ENCODE data around the gene KCNQ2. TPM values are rescaled to one million over a fixed set of nuclear protein-coding genes. Genes with fewer than 3 reads are reported as not detected.

KCNQ2 gene
- total RNA-seq, 1 experiment from 2014 or later: not detected

DNA sequence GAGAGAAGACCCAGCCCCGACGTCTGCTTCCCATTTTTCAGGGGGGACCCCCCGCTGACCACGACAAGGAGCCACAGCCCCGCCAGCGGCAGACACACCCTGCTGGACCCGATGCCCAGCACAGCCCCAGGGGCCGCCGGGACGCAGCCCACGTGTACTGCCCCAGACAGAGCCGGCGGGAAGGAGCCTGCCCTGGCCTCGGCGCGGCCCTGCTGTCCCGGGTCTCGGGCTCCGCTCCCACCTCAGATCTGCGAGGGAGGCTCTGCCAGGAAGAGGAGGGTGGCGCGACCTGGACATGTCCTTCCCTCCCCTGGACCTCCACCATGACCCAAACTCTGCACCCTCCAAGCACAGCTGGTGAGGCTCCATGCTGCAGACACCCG lies 54.7 kb downstream of the KCNQ2 start:
- intact Hi-C loops (cut with micrococcal nuclease): no loop called here
- Mint-ChIP-seq H3K27ac (ENCODE audit: low read depth, unreplicated experiment) (no peak overlapping the region), H3K36me3 (ENCODE audit: insufficient read depth, unreplicated experiment) (no peaks in the 10 kb centered on the region), H3K9me3 (ENCODE audit: unreplicated experiment) (no peaks in the 10 kb centered on the region), H3K4me3 (ENCODE audit: unreplicated experiment) (no peak overlapping the region), H3K4me1 (ENCODE audit: insufficient read depth, unreplicated experiment) (no peaks in the 10 kb centered on the region), H3K27me3 (ENCODE audit: insufficient read depth, unreplicated experiment) (peaks cover 59% of the 10 kb centered on the region)
- no TSS peak for BruUV-seq (replicated peaks)
- CTCF ChIA-PET: interaction anchor here (0.6 to 0.9 kb wide), 3 partner anchors 36 to 361 kb away, joined by 3 to 4 read pairs (median 3); no protein-coding TSS in a partner anchor
- TF ChIP-seq, protein P1, sequence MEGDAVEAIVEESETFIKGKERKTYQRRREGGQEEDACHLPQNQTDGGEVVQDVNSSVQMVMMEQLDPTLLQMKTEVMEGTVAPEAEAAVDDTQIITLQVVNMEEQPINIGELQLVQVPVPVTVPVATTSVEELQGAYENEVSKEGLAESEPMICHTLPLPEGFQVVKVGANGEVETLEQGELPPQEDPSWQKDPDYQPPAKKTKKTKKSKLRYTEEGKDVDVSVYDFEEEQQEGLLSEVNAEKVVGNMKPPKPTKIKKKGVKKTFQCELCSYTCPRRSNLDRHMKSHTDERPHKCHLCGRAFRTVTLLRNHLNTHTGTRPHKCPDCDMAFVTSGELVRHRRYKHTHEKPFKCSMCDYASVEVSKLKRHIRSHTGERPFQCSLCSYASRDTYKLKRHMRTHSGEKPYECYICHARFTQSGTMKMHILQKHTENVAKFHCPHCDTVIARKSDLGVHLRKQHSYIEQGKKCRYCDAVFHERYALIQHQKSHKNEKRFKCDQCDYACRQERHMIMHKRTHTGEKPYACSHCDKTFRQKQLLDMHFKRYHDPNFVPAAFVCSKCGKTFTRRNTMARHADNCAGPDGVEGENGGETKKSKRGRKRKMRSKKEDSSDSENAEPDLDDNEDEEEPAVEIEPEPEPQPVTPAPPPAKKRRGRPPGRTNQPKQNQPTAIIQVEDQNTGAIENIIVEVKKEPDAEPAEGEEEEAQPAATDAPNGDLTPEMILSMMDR (IDR thresholded peaks at IDR 0.05; ENCODE audit: unreplicated experiment): no peak
- POLR2A ChIA-PET: no interaction called here
- DNase-seq (ENCODE audit: unreplicated experiment): no peak

DNA sequence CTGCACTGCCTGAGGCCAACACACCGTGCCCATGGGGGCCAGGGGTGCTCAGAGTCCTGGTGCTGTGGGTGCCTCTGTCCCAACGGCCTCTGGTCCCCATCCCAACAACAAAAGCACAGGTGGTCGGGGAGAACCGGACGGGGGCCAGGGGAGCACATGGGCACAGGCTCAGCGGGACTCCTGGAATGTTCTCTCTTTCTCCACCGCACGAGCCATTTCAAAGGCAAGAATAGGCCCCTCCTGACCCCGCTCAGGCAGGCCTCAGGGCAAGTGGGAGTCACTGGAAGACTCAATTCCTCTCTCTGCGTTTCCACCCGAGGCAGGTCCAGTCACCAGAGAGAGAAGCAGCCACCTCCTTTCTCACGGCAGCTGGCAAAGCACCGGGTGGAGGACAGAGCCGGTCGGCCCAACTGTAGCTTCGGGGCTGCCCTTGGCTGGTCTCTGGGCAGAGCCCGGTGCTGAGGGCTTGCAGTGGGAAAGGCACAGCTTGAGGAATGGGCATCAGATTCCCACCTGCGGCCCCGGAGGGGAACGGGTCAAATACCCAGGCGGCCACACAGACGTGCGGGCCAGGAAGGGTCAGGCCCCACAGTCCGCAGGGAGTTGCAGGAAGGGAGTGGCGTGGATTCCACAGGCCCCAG lies 55.2 kb downstream of the KCNQ2 start:
- H3K4me1 Mint-ChIP-seq (ENCODE audit: insufficient read depth, unreplicated experiment): no peaks in the 10 kb centered on the region
- H3K9me3 Mint-ChIP-seq (ENCODE audit: unreplicated experiment): no peaks in the 10 kb centered on the region
- no peak overlapping the region for H3K4me3 Mint-ChIP-seq (ENCODE audit: unreplicated experiment)
- no peaks in the 10 kb centered on the region for H3K36me3 Mint-ChIP-seq (ENCODE audit: insufficient read depth, unreplicated experiment)
- POLR2A ChIA-PET: no interaction called here
- peaks cover 64% of the 10 kb centered on the region for H3K27me3 Mint-ChIP-seq (ENCODE audit: insufficient read depth, unreplicated experiment)
- BruUV-seq (replicated peaks): no TSS peak
- H3K27ac Mint-ChIP-seq (ENCODE audit: low read depth, unreplicated experiment): no peak overlapping the region
- TF ChIP-seq, protein P1 (IDR thresholded peaks at IDR 0.05; ENCODE audit: unreplicated experiment): no peak
- no peak for DNase-seq (ENCODE audit: unreplicated experiment)
- CTCF ChIA-PET: interaction anchor here (0.6 to 0.7 kb wide), 3 partner anchors 35 to 361 kb away, joined by 3 to 4 read pairs (median 3); partner anchors contain the start of gene BIRC7
- intact Hi-C loops (cut with micrococcal nuclease): no loop called here

DNA sequence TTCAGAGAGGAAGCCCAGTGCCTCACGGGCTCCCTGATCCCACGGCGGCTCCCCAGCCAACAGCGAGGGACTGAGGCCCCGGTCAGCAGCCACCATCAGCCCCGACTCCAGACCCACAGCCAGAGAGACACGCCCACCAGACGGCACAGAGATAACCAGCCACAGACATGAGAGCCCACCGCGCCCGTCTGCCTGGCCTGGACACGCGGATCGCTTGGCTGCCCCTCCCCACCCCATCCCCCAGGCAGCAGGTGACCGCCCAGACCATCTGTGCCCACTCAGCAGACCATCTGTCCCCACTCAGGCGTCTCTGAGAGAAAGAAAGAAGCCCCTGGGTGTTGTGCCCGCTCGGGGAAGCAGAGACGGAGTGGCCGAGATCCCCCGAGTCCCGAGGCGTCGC lies 55.8 kb downstream of the KCNQ2 start:
- ChIA-PET CTCF (no interaction called here), POLR2A (no interaction called here)
- Mint-ChIP-seq H3K27me3 (ENCODE audit: insufficient read depth, unreplicated experiment) (peaks cover 64% of the 10 kb centered on the region), H3K27ac (ENCODE audit: low read depth, unreplicated experiment) (no peak overlapping the region), H3K4me3 (ENCODE audit: unreplicated experiment) (no peak overlapping the region), H3K36me3 (ENCODE audit: insufficient read depth, unreplicated experiment) (no peaks in the 10 kb centered on the region), H3K9me3 (ENCODE audit: unreplicated experiment) (no peaks in the 10 kb centered on the region), H3K4me1 (ENCODE audit: insufficient read depth, unreplicated experiment) (no peaks in the 10 kb centered on the region)
- DNase-seq (ENCODE audit: unreplicated experiment): no peak
- no TSS peak for BruUV-seq (replicated peaks)
- TF ChIP-seq, protein P1 (IDR thresholded peaks at IDR 0.05; ENCODE audit: unreplicated experiment): no peak
- intact Hi-C loops (cut with micrococcal nuclease): no loop called here

DNA sequence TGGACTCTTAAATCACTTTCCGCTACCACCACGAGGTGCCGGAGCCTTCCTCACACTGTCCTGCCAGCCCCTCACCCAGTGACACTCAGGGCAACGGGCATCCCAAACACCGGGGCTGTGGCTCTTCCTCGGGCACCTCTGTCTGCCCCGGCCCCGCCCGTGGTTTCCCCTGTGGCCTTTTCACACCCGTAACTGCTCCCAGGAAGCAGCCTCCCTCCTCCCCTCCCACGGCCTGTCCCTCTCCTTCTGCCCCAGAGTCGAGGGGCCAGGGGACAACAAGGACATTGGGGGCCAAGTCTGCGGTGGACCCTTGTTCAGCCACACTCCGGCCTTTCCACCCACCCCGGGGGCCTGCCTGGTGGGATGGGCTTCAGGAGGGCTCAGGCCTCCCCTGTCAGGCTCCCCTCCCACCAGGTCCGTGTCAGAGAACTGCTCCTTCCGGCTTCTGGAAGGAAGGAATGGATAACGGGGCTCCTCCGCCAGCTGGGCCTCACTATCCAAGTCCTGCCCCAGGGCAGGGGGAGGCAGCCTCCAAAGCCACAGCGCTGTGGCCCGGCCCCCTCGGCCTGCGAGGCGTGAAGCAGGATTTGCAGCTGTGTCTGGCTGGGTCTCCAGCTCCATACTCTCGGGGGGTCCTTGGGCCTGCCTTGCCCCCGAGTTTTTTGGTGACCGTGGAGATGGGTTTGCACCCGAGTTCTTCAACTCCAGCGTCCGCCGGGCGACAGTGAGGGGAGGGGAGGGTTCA lies 56.6 kb downstream of the KCNQ2 start:
- intact Hi-C loops (cut with micrococcal nuclease): no loop called here
- BruUV-seq (replicated peaks): no TSS peak
- H3K27ac Mint-ChIP-seq (ENCODE audit: low read depth, unreplicated experiment): no peak overlapping the region
- no peaks in the 10 kb centered on the region for H3K9me3 Mint-ChIP-seq (ENCODE audit: unreplicated experiment)
- no peak overlapping the region for H3K4me3 Mint-ChIP-seq (ENCODE audit: unreplicated experiment)
- DNase-seq (ENCODE audit: unreplicated experiment): no peak
- H3K27me3 Mint-ChIP-seq (ENCODE audit: insufficient read depth, unreplicated experiment): peaks cover 57% of the 10 kb centered on the region
- CTCF ChIA-PET: no interaction called here
- TF ChIP-seq, protein P1 (IDR thresholded peaks at IDR 0.05; ENCODE audit: unreplicated experiment): no peak
- H3K36me3 Mint-ChIP-seq (ENCODE audit: insufficient read depth, unreplicated experiment): no peaks in the 10 kb centered on the region
- POLR2A ChIA-PET: no interaction called here
- H3K4me1 Mint-ChIP-seq (ENCODE audit: insufficient read depth, unreplicated experiment): no peaks in the 10 kb centered on the region
